ENCODE results near the gene FBN1. TPM values are rescaled to one million over a fixed set of nuclear protein-coding genes. Genes with fewer than 3 reads are reported as not detected.

Gene FBN1
- total RNA-seq, 4 donors from 2014 or later: 3.9 to 87.0 (median 23.4) TPM

DNA sequence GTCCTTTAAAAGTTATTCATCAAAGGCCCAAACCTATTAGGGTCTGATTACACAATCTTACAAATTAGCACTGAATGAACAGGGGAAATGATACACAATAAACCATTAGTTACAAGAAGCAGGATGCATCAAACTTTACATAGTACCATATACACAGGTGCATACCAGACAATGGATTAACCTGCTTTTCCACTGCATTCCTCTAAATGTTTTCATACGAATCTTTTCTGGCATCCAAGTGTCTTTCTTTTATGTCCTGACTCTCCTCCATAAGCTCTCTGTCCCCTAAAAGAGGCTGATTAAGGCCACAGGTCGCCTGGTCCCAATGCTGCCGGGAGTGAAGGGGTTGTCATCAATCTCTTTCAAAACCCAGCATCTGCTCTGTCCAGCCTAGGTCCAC, 11.4 kb downstream of the FBN1 start:
- intact Hi-C loops (cut with DNase I): loop anchor here (10.0 kb wide), 1 partner anchor 269 kb away; no protein-coding TSS in a partner anchor
- peaks cover 0 to 20% (median 4%) of the 10 kb centered on the region in 3 donors for H3K4me1 ChIP-seq
- 69 to 80% methylated on average over 3 of the region's 3 CpGs for WGBS, 2 donors

DNA sequence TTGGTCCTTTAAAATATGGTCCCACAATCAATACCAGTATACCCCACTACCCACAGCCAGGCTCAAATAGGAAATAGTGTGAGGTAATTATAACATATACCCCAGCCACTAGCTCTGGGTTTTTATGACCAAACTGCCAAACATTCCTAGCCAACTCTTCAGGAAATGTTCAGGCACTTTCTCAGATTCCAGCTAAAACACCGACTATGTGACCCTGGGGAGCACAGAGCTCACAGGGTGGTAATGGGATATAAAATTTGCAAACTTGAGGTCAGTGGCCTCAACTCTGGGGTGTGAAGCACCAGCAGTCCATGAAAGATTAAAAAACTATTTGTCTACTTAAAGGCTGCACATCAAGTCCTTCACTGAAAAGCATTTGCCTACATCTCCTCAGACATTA, 12.9 kb downstream of the FBN1 start:
- Histone ChIP-seq H3K4me1 (peaks cover 0 to 26% (median 7%) of the 10 kb centered on the region in 3 donors), H3K27ac (no peak overlapping the region), H3K4me3 (no peak overlapping the region), H3K36me3 (no peaks in the 10 kb centered on the region), H3K9me3 (no peaks in the 10 kb centered on the region), H3K27me3 (no peaks in the 10 kb centered on the region)
- no peak for DNase-seq
- 57 to 67% methylated on average over 1 of the region's 1 CpG for WGBS, 2 donors
- TF ChIP-seq POLR2A (IDR thresholded peaks at IDR 0.05): no peak
- TF ChIP-seq, protein P1, sequence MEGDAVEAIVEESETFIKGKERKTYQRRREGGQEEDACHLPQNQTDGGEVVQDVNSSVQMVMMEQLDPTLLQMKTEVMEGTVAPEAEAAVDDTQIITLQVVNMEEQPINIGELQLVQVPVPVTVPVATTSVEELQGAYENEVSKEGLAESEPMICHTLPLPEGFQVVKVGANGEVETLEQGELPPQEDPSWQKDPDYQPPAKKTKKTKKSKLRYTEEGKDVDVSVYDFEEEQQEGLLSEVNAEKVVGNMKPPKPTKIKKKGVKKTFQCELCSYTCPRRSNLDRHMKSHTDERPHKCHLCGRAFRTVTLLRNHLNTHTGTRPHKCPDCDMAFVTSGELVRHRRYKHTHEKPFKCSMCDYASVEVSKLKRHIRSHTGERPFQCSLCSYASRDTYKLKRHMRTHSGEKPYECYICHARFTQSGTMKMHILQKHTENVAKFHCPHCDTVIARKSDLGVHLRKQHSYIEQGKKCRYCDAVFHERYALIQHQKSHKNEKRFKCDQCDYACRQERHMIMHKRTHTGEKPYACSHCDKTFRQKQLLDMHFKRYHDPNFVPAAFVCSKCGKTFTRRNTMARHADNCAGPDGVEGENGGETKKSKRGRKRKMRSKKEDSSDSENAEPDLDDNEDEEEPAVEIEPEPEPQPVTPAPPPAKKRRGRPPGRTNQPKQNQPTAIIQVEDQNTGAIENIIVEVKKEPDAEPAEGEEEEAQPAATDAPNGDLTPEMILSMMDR (IDR thresholded peaks at IDR 0.05): no peak
- intact Hi-C loops (cut with DNase I): loop anchor here (10.0 kb wide), 1 partner anchor 268 kb away; no protein-coding TSS in a partner anchor

More for the DNA sequence above, 11.4 kb downstream of the FBN1 start:
- Histone ChIP-seq H3K27me3 (no peaks in the 10 kb centered on the region), H3K27ac (no peak overlapping the region), H3K9me3 (no peaks in the 10 kb centered on the region), H3K36me3 (no peaks in the 10 kb centered on the region), H3K4me3 (no peak overlapping the region)
- DNase-seq: no peak
- TF ChIP-seq POLR2A (IDR thresholded peaks at IDR 0.05): no peak
- TF ChIP-seq, protein P1 (IDR thresholded peaks at IDR 0.05): no peak

DNA sequence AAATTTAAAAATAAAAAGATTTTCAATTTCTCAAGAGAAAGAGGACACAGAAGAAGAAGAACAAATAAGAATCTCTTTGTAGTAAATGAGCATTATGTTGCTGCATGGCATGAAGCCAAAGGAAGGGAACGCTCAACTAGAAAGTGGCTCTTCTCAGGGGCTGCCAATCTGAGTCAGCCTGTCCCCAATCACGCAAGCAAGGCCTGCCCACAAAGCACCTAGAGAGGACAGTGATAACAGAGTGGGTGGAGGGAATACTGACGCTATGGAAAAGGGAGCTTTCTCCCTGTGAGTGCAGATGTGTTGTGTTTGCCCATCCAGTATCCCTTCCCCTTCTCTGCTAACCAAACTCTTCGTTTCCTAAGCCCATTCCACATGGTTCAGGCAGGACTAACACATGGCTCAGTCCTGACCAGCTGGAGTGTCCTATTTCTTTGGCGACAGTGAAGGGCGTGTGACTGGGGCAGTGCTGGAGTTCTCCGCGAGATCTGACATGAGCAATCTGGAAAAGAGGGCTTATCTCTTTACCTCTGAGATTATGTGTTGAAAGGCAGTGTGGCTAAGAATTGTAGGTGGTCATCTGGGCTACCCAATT, 14.2 kb downstream of the FBN1 start:
- intact Hi-C loops (cut with DNase I): loop anchor here (10.0 kb wide), 1 partner anchor 266 kb away; no protein-coding TSS in a partner anchor
- TF ChIP-seq, protein P1 (IDR thresholded peaks at IDR 0.05): no peak
- TF ChIP-seq POLR2A (IDR thresholded peaks at IDR 0.05): no peak
- WGBS, 2 donors: 70 to 72% methylated on average over 8 of the region's 8 CpGs
- Histone ChIP-seq H3K27me3 (no peaks in the 10 kb centered on the region), H3K36me3 (no peaks in the 10 kb centered on the region), H3K4me1 (peaks cover 0 to 35% (median 9%) of the 10 kb centered on the region in 3 donors), H3K9me3 (no peaks in the 10 kb centered on the region), H3K4me3 (no peak overlapping the region), H3K27ac (peak overlapping the region in 1 of 4 donors; percentile 8)
- no peak for DNase-seq

DNA sequence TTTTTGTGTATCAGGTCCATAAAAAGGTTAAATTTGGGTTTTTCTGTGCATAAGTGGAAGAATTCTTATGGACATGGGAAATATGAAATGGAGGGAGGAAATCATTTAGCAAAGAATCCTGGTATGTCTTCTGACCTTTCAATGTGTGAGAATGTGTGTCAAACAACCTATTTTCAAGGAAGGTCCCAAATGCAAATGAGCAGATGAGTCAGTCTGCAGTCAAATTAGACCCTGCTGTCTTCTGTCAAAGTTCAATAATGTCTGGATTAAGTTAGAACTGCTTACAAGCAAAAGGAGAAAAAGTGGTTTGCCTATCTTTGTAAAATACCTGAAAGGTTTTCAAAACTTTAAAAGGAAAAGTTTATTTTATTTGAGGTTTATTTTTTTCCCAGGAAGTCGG, 15.3 kb downstream of the FBN1 start:
- DNase-seq: no peak

DNA sequence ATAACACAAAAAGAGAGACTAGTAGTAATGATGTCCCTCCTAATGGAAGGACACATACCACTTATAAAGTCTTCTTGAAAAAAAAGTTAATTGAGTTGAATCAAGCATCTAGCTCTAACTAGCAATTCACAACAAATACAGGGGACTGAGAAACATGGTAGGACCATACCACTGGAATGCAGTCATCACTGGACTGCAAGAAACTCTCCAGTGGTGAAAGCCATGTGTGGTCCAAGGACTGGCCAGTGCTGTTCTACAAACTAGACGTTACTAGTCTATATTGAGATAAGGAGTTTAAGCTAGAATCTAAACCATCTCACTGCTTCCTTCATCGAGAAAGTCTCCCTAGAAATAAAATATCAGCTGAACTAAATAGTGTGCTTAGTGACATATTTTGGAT, 16.7 kb downstream of the FBN1 start:
- intact Hi-C loops (cut with DNase I): no loop called here
- Histone ChIP-seq H3K27me3 (no peaks in the 10 kb centered on the region), H3K36me3 (no peaks in the 10 kb centered on the region), H3K27ac (no peak overlapping the region), H3K4me3 (no peak overlapping the region), H3K4me1 (peaks cover 0 to 33% (median 7%) of the 10 kb centered on the region in 3 donors), H3K9me3 (no peaks in the 10 kb centered on the region)
- WGBS, 2 donors: 74 to 89% methylated on average over 2 of the region's 2 CpGs
- no peak for TF ChIP-seq POLR2A (IDR thresholded peaks at IDR 0.05)
- TF ChIP-seq, protein P1 (IDR thresholded peaks at IDR 0.05): no peak
- no peak for DNase-seq

More for the DNA sequence above, 15.3 kb downstream of the FBN1 start:
- 77 to 91% methylated on average over 1 of the region's 1 CpG for WGBS, 2 donors
- Histone ChIP-seq H3K27ac (no peak overlapping the region), H3K27me3 (no peaks in the 10 kb centered on the region), H3K4me1 (peaks cover 0 to 33% (median 7%) of the 10 kb centered on the region in 3 donors), H3K9me3 (no peaks in the 10 kb centered on the region), H3K4me3 (no peak overlapping the region), H3K36me3 (no peaks in the 10 kb centered on the region)
- TF ChIP-seq, protein P1 (IDR thresholded peaks at IDR 0.05): no peak
- no peak for TF ChIP-seq POLR2A (IDR thresholded peaks at IDR 0.05)
- intact Hi-C loops (cut with DNase I): loop anchor here (10.0 kb wide), 1 partner anchor 265 kb away; no protein-coding TSS in a partner anchor

Measured in esophagus squamous epithelium (tissue), 5 donors.